GM18951 (cell line): ENCODE measurements around the gene BCKDHA.
A peak's percentile ranks its signal among the peaks of the same experiment; 100 is the strongest.

Experiments used
- POLR2A ChIP-seq: IDR thresholded peaks from 4 replicates; pipeline ENCODE4 v1.6.1; 2011; ENCODE audit warnings: mild to moderate bottlenecking; ENCODE audit not compliant: insufficient read length, insufficient read depth; ENCODE audit errors: extremely low read depth
- in situ Hi-C: fragments of 300-500 bp; cut with MboI; formaldehyde crosslinking; loops from one replicate; pipeline ENCODE4 v1.12.0; 2022; ENCODE audit warnings: low sequenced_read_pairs, mixed read lengths, inconsistent platforms; ENCODE audit not compliant: unreplicated experiment

The BCKDHA gene

GRCh38 chr19:41397086-41398049 is at the start of gene BCKDHA, which contains the start of gene EXOSC5:
Gene BCKDHA (plus strand): TSS chr19:41397818. CDS start chr19:41397828, 10 bp downstream.
Gene EXOSC5 (minus strand): TSS chr19:41397359. CDS start chr19:41397328, 31 bp downstream.
- TF ChIP-seq POLR2A = peak; percentile 60
- in situ Hi-C loops = no loop called here

- no peak for TF ChIP-seq POLR2A
- in situ Hi-C loops = no loop called here
Observed at GRCh38 chr19:41350735-41351338, 46.8 kb upstream of the BCKDHA start.

GRCh38 chr19:41351339-41352245 is 46.0 kb upstream of the BCKDHA start:
- TF ChIP-seq POLR2A = peak; percentile 74
- in situ Hi-C loops = no loop called here

GRCh38 chr19:41352279-41352608 is 45.4 kb upstream of the BCKDHA start:
- in situ Hi-C loops = no loop called here
- TF ChIP-seq POLR2A = no peak

- in situ Hi-C loops = no loop called here
- TF ChIP-seq POLR2A = peak; percentile 55
Observed at GRCh38 chr19:41352609-41353465, 44.8 kb upstream of the BCKDHA start.

GRCh38 chr19:41353466-41354342 is 43.9 kb upstream of the BCKDHA start, which contains the start of gene TGFB1:
Gene TGFB1 (minus strand): TSS chr19:41353922. CDS start chr19:41353044, 878 bp downstream.
- in situ Hi-C loops = no loop called here
- TF ChIP-seq POLR2A = peak; percentile 98

GRCh38 chr19:41354343-41354953 is 43.2 kb upstream of the BCKDHA start:
- no peak for TF ChIP-seq POLR2A
- in situ Hi-C loops = no loop called here

- in situ Hi-C loops = no loop called here
- TF ChIP-seq POLR2A = no peak
Observed at GRCh38 chr19:41355035-41355434, 42.6 kb upstream of the BCKDHA start.

GRCh38 chr19:41355802-41356201 is 41.8 kb upstream of the BCKDHA start:
- in situ Hi-C loops = no loop called here
- no peak for TF ChIP-seq POLR2A

GRCh38 chr19:41356984-41357739 is 40.5 kb upstream of the BCKDHA start:
- in situ Hi-C loops = no loop called here
- no peak for TF ChIP-seq POLR2A
